IgD-negative memory B cell (primary cell): ENCODE results near the gene LYSMD3. TPM values are rescaled to one million over a fixed set of nuclear protein-coding genes. Genes with fewer than 3 reads are reported as not detected.

Experiments used
- H3K27ac Mint-ChIP-seq, 3 donors: one replicate each; pipeline ENCODE4 v1.8.0; 2020 to 2022; ENCODE audit warnings: mild to moderate bottlenecking in 3 of 3, mixed read lengths in 3 of 3, moderate library complexity in 1 of 3
- H3K27me3 Mint-ChIP-seq: one replicate; pipeline ENCODE4 v1.8.0; 2021; ENCODE audit warnings: mixed read lengths
- H3K36me3 Mint-ChIP-seq: one replicate; pipeline ENCODE4 v1.8.0; 2020; ENCODE audit warnings: mild to moderate bottlenecking, mixed read lengths
- H3K4me1 Mint-ChIP-seq, 3 donors: one replicate each; pipeline ENCODE4 v1.8.0; 2020 to 2022; ENCODE audit warnings: mixed read lengths in 3 of 3, mild to moderate bottlenecking in 1 of 3
- H3K4me3 Mint-ChIP-seq, 4 donors: one replicate each; pipeline ENCODE4 v1.8.0; 2020 to 2022; ENCODE audit warnings: mild to moderate bottlenecking in 4 of 4, mixed read lengths in 4 of 4, moderate library complexity in 3 of 4
- H3K9me3 Mint-ChIP-seq, 3 donors: one replicate each; pipeline ENCODE4 v1.8.0; 2020 to 2021; ENCODE audit warnings: mixed read lengths in 3 of 3, mild to moderate bottlenecking in 1 of 3
- polyA plus RNA-seq: library from polyadenylated mRNA; unstranded; fragments of 300-500 nt; fragmentation: Illumina TruSeq; gene quantifications from one replicate; pipeline ENCODE4 v1.2.3, GENCODE V29; 2021

LYSMD3 gene
- polyA plus RNA-seq, 1 donor from 2014 or later, result 8.2 TPM

DNA sequence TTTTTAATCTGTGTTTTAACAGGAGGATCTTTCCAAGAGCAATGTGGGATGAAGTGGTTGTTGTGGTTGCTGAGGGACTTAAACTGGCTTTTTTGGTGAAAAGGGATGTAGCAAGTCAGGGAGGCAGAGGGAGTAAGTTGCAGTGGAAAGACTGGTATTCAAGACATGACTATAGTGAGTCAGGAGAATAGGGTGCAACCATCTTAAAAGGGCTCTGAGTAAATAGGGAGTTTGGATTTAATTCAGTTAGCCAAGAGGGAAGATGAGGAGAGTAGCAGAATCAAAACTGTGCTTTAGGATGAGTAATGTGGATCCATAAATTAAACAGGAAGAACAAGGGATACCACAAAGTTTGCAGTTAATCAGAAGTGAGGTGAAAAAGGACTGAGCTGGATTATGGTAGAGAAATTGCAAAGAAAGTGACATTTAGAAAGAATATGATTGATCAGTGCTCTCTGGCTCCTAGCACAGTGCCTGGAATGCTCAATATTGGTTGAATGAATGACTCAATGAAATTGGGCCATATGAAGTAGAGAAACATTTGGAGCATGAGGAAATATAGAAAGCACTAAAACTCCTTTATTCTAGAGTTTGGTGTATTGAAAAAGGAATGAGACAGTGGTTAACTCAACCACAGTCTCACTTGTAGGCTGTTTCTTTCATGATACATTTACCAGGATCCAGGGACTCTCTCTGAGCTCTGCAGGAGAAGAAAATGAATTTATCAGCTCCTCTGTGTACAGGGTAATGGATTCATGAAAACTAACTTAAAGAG, 49.6 kb downstream of the LYSMD3 start:
- H3K27me3 Mint-ChIP-seq, result no peaks in the 10 kb centered on the region
- peak overlapping the region in 1 of 3 donors; percentile 54 for H3K27ac Mint-ChIP-seq
- no peak overlapping the region for H3K4me3 Mint-ChIP-seq
- H3K4me1 Mint-ChIP-seq, result peaks cover 5 to 10% (median 6%) of the 10 kb centered on the region in 3 donors
- no peaks in the 10 kb centered on the region for H3K36me3 Mint-ChIP-seq
- H3K9me3 Mint-ChIP-seq, result no peaks in the 10 kb centered on the region

DNA sequence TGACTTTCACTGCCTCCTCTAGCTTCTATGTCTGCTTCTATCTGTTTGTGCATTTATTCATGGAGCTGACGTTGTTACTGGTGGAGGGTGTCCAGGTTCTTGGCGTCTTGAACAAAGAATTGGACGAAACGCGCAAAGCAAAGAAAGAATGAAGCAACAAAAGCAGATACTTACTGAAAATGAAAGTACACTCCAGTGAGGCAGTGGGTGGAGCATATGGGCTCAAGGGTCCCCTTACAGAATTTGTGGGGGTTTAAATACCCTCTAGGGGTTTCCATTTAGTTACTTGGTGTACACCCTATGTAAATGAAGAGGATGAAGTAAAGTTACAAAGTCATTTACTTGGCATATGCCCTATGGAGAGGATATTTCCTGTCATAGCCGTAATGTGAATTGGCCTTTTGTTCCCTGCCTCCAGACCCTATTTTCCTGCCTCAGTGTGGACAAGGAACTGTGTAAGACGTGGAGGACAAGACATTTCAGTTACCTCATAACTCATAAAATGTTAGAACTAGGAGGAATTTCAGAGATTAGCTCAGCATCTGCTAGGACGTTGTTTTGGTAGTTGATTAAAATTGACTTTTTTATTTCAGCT, 51.7 kb downstream of the LYSMD3 start:
- peaks cover 12 to 18% (median 16%) of the 10 kb centered on the region in 3 donors for H3K4me1 Mint-ChIP-seq
- no peaks in the 10 kb centered on the region for H3K9me3 Mint-ChIP-seq
- H3K27ac Mint-ChIP-seq, result no peak overlapping the region
- no peaks in the 10 kb centered on the region for H3K27me3 Mint-ChIP-seq
- peak overlapping the region in 1 of 4 donors; percentile 25 for H3K4me3 Mint-ChIP-seq
- no peaks in the 10 kb centered on the region for H3K36me3 Mint-ChIP-seq

DNA sequence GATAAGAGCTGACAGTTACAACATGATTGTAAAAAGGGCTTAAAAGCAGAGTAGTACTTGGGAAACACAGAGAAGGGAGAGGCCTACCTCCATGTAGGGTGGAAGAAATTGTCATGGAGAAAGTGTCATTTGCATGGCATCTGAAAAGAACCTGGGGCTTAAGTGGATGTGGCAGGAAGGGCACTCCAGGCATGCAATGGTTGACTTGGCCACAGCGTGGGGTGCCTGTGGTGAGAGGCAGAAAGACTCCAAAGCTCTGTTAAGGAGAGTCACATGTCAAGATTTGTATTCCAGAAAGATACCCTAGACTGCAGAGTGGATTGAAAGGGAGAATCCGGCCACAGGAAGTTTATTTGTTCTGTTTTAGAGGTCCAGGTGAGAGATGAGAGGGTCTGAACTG, 52.3 kb downstream of the LYSMD3 start:
- Mint-ChIP-seq H3K4me1 (peaks cover 14 to 20% (median 20%) of the 10 kb centered on the region in 3 donors), H3K9me3 (no peaks in the 10 kb centered on the region), H3K36me3 (no peaks in the 10 kb centered on the region), H3K27me3 (no peaks in the 10 kb centered on the region), H3K27ac (no peak overlapping the region), H3K4me3 (peak overlapping the region in 1 of 4 donors; percentile 25)

DNA sequence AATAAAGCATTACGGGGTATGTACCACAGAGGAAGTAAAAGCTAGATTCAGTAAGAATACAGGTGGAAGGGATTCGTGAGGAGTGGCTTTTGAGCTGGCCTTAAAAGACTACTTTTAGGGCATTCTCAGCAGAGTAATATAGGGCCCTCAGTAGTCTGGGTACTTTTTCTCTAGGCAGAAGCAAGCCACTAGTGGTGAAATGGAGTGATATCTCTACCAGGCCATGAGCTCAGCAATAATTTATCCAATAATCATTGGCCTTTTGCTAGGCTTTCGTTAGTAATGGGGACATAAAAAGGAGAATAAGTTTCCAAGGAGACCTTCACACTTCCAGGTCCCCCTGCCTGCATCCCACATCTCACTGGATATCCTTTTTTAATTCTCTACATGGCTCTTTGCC, 53.0 kb downstream of the LYSMD3 start:
- Mint-ChIP-seq H3K27ac (peak overlapping the region in 1 of 3 donors; percentile 87), H3K4me1 (peaks cover 18 to 20% (median 20%) of the 10 kb centered on the region in 3 donors), H3K27me3 (no peaks in the 10 kb centered on the region), H3K36me3 (no peaks in the 10 kb centered on the region), H3K4me3 (peak overlapping the region in 2 of 4 donors; percentile 0 to 89), H3K9me3 (no peaks in the 10 kb centered on the region)

DNA sequence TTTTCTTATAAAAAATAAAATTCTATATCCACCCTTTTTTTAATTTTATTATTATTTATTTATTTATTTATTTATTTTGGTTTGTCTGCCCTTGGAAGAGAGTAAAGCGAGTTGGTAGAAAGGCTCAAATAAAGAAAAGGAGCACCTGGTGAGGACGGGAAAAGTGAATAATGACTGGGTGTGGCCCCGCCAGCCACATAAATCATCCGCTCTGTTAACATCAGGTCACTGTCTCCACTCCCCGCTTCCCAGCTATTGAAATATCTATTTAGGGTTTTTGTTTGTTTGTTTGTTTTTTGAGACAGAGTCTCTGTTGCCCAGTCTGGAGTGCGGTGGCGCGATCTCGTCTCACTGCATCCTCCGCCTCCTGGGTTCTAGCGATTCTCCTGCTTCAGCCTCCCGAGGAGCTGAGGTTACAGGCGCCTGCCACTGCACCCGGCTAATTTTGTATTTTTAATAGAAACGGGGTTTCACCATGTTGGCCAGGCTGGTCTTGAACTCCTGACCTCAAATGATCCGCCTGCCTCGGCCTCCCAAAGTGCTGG, 53.9 kb downstream of the LYSMD3 start:
- H3K36me3 Mint-ChIP-seq, result no peaks in the 10 kb centered on the region
- no peaks in the 10 kb centered on the region for H3K27me3 Mint-ChIP-seq
- peak overlapping the region in 2 of 3 donors; percentile 16 to 87 for H3K27ac Mint-ChIP-seq
- peak overlapping the region in 3 of 4 donors; percentile 89 to 99 (median 99) for H3K4me3 Mint-ChIP-seq
- H3K9me3 Mint-ChIP-seq, result no peaks in the 10 kb centered on the region
- peaks cover 23 to 27% (median 24%) of the 10 kb centered on the region in 3 donors for H3K4me1 Mint-ChIP-seq

GRCh38 chr5:90474235-90475107, 54.9 kb downstream of the LYSMD3 start, which contains the start of the genes MBLAC2 and POLR3G:
Gene MBLAC2, minus strand, starts transcription at chr5:90474771. Its CDS starts 479 bp downstream, at chr5:90474292.
Gene POLR3G, plus strand, starts transcription at chr5:90474864. Its CDS starts 10,704 bp downstream, at chr5:90485568.
- H3K4me1 Mint-ChIP-seq, result peaks cover 25 to 28% (median 27%) of the 10 kb centered on the region in 3 donors
- H3K9me3 Mint-ChIP-seq, result no peaks in the 10 kb centered on the region
- H3K36me3 Mint-ChIP-seq, result no peaks in the 10 kb centered on the region
- H3K27me3 Mint-ChIP-seq, result no peaks in the 10 kb centered on the region
- H3K4me3 Mint-ChIP-seq, result peak within 1 kb of the TSS; percentile 89 to 99 (median 99)
- peak within 1 kb of the TSS; percentile 83 to 96 (median 87) for H3K27ac Mint-ChIP-seq

DNA sequence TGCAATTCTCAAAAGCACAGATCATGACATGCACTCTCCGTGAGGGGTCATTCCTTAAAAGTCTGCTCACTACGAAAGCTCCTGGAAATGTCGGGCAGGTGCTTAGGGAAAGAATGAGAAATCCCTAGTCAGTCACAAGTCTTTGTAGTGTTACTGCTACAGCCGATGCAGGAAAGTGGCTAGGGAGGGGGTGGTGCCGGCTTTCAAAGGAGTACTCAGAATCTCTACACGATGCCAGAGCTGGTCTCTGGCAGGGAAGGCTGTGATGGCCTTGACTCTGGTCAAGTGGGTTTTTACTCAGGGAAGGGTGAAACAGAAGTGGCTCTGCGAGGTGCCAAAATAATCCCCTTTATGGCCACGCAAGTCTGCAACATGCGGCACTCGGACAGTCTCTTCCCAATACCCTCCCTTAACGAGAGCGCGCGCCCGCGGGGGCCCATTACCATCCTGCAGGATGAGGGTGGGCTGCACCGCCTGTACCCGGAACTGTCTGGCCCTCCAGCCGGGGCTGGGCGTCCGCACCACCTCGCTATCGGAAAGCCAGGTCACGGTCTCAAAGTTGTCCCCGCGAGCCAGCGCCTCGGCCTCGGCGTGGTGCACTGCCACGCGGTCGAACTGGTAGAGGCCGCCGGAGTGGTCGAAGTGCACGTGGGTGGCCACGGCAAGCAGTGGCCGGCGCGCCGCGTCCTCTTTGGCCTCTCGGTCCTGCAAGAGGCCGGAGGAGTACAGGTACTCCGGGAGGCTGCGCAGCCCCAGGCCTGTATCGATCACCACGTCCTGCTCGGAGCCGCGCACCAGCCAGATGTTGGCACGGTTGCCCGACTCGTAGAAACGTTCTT, 55.8 kb downstream of the LYSMD3 start:
- H3K9me3 Mint-ChIP-seq, result no peaks in the 10 kb centered on the region
- H3K4me3 Mint-ChIP-seq, result peak overlapping the region; percentile 89 to 99 (median 99)
- H3K27me3 Mint-ChIP-seq, result no peaks in the 10 kb centered on the region
- peaks cover 2% of the 10 kb centered on the region for H3K36me3 Mint-ChIP-seq
- peak overlapping the region; percentile 83 to 96 (median 87) for H3K27ac Mint-ChIP-seq
- peaks cover 25 to 29% (median 27%) of the 10 kb centered on the region in 3 donors for H3K4me1 Mint-ChIP-seq

DNA sequence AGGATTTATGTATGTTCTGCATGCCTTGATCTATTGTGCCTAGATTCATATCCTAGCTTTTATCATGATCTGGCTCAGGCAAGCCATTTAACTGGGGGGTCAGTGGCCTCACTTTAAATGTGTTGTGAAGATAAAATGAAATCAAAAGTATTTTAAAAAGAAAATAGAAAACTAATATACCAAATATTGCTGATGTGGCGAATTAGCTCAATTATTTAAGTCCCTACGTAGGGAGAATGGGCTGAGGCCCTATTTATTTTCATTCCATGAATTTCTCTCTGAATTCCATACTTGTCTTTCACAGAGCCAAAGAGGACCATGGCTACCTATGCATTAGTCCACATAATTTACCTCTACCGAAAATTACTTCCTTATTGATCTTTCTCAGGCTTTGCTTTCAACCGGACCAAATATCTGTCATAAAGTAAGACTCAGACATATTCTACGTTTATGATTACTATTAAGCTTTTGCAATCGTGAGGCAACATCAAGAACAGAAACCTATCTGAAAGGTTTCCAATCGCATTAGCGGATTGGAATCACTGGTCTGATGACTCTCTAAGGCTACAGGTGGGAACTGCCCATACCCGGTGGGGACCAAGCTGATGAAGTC, 56.5 kb downstream of the LYSMD3 start:
- peak overlapping the region; percentile 83 to 96 (median 87) for H3K27ac Mint-ChIP-seq
- H3K36me3 Mint-ChIP-seq, result peaks cover 8% of the 10 kb centered on the region
- peaks cover 0 to 3% (median 0%) of the 10 kb centered on the region in 3 donors for H3K9me3 Mint-ChIP-seq
- no peaks in the 10 kb centered on the region for H3K27me3 Mint-ChIP-seq
- H3K4me3 Mint-ChIP-seq, result peak overlapping the region; percentile 89 to 99 (median 99)
- peaks cover 25 to 29% (median 27%) of the 10 kb centered on the region in 3 donors for H3K4me1 Mint-ChIP-seq

Other genes starting within 250 kb of the LYSMD3 start
- 24.6 TPM for gene CETN3, start 119.8 kb downstream of the LYSMD3 start, polyA plus RNA-seq
- gene MBLAC2, start 54.8 kb downstream of the LYSMD3 start, polyA plus RNA-seq, result 3.7 TPM
- gene POLR3G, start 54.7 kb downstream of the LYSMD3 start, polyA plus RNA-seq, result 2.8 TPM
- gene ADGRV1, start 29.2 kb upstream of the LYSMD3 start, polyA plus RNA-seq, result not detected